GM18519 (cell line): ENCODE results near the gene TSC22D2.

Experiments
- ATAC-seq: cut with Tn5 transposase; IDR thresholded peaks from one replicate; pipeline ENCODE4 v1.9.1; 2021; ENCODE audit warnings: mild to moderate bottlenecking, moderate library complexity; ENCODE audit not compliant: unreplicated experiment, low FRiP score

Gene TSC22D2

DNA sequence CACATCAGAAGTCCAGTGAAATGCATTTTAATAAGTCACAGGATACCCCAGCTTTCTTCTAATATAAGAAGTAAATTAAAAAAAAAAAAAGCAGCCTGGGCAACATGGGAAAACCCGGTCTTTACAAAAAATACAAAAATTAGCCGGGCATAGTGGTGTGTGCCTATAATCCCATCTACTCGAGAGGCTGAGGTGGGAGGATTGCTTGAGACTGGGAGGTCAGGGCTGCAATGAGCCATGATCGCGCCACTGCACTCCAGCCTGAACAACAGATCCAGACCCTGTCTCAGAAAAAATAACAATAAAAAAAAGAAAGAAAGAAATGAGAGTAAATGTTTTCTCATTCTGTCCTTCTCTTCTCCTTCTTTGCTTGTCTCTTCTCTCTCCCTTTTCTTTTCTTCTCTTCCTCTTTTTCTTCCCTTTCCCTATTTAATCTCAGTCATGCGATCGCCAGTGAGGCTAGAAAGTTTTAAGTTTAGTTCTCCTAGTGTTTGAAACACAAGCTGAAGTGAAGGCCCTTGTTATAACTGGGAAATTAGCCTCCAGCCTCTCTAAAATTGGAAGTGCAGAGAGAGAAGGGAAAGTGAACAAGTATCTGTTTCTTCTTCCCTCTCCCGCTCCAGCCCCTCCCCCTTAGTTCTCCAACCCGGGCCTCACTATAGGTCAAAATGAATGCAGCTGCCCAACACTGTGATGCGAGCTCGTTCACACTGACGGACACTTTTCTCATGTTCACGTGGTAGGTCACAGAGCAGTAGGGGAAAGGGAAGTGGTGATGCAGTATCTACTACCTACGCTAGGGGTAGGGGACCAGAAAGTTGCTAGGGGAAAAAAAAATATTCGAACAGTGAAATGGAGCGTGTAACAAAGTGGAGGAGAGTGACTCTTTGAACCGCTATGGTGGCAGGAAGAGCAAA is 23.5 kb upstream of the TSC22D2 start:
- peak; percentile 99 for ATAC-seq

DNA sequence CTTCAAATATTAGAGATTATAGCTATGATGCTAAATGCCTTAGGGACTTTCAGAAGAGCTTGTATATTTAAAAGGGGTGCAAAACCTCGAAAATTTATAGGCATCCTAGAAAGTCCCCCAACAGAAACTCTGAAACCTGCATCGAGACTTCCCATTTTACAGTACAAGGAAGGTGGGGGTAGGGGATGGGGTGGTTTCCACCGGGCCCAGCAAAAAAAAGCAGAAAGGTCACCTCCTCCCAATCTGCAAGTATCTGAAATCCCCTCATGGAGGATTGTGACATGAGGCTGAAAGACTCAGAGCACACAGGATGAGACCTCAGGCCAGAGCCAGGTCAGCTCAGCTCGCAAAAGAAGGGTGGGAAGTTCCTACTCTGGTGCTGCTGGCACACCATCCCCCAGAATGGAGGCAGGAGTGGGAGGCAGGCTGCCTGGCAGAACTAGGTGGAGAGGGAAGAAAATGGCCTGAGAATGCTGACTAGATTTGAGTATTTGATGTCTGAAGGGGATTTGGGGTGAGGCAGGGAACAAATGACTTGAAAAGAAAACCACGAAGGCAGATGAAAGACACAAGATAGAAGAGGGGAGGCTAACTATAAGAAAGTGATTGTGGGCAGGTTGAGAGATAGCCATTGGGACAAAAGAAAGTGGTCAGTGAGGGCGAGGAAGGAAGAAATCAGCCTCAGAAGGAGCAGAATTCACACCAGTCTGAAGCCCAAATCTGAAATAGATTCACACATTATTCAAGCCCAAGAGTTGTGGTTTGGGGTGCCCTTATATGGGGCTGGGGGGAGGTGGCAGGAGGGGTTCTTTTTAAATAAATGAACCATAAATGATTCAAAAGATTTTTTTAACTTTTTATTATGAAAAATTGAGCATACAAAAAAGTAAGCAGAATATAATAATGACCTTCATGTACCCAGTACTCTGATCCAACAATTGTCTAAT is 22.5 kb upstream of the TSC22D2 start:
- no peak for ATAC-seq

DNA sequence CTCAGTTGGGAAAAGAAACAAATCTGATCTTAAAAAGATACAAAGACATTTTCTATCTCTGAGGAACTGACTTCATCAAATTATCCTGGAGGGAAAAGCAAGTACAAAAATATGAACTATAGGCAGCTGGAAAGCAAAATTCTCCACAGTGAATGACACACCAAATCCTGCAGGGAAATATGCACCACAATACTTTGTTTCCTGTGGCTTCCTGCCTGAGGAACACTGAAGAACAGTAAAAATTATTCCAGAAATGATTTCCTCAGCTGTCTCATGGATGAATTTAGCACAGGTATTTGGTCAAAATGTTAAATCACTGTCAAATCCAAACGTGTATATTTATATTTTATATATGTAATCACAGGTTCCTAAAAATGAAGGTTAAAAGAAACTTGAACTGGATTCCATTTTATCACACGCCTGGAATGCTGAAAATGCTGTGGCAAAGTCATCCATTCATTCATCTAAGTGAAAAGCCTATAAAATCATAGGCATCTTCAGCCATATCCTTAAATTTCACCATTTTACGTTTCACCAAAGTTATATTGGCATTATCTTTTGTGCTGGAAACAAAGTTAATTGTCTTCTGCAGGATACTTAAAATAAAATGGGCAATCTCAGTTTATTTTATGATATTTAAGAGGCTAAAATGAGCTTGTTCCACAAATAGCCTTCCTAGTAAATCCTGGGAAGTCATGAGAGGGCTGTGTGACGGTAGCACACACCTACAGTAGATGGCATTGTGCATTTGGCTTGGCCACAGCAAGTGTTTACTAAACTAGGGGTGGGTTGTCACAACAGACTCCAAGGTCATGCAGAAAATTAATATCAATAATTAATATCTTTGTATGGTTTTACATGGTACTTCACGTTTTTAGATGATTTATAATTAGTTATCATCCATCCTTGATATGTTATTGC is 19.3 kb upstream of the TSC22D2 start:
- ATAC-seq = no peak

DNA sequence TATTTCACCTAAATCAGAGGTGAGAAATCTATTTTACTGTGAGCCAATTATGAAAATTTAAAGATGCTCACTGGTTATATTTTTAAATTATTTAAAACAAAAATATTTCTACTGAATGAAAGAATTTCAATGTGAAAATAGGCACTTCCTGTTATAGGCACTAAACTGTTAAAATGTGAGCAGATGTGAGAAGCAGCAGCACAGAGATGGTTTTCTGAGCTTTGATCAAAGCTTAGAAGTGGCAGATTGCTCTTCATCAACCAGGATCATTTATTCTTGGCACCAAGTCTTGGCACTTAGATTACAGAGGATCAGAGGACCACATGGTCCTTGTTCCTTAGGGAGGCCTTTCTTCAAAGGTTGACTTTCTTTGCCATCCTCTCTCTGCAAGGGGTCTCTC is 18.0 kb upstream of the TSC22D2 start:
- no peak for ATAC-seq

DNA sequence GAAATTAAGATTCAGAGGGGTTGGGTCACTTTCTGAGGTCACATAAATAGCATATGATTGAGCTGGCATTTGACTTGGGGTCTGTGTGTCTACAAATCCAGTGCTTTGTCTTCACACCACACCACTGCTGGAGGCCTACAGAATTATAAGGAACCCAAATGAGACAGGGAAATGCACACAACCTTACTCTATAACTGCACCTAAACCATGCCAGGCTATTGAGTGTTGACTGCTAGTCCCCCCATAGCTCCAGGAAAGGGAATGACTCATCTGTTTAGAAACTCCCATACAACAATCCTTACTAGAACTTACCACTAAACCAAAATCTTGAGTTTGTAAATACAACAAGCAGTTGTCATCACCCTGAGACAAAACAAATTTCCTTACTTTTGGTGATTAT is 16.9 kb upstream of the TSC22D2 start:
- no peak for ATAC-seq

DNA sequence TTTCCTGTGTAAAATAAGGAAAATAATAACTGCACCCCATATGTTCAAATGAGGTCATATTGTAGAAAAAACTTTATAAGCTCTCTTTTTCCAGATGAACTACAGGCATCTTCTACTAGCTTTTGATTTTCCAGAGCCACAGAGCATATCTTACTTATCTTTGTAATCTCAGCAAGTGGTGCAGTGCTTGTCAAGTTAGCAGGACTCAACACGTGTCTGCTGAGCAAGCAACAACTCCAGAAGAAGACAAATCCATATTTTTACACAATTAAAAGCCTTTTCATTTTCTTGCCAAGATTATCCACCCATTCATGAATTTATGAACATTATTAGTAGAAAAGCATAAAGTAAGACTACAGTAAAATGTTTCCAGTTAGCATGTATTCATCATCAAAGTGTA is 14.4 kb upstream of the TSC22D2 start:
- ATAC-seq = no peak

DNA sequence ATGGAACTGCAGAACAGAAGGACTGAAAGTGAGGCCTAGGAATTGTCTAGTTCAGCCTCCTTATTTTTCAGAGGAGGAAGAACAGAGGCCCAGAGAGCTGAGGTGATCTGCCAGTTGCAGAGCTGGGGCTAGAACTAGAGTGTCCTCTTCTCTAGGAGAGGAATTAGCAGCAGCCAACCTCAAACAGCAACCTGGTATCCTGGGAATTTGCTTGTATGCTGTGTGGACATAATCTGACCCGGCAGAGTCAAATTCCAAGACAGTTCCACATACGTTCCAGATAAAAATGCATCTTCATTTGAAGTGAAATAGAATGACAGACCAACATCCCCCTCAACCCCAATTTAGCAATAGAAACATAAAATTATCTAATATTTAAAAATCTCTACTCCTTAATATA is 13.5 kb upstream of the TSC22D2 start:
- no peak for ATAC-seq

DNA sequence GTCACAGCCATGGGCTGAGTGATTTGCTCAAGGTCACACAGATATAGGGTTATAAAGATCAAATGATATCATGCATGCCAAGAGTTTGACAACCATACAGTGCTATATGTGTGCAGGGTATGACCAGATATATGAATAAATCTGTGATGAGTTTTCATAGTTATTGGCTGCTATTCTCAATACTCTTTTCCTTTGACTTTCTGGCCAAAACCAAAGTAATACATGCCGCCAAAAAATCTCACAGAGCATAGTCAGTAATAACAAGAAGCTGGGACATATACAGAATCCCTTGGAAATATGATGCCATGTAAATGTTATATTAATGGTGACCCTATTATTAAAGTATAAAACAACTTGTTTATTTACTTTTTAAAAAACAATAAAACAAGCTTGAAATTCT is 11.6 kb upstream of the TSC22D2 start:
- ATAC-seq = no peak

DNA sequence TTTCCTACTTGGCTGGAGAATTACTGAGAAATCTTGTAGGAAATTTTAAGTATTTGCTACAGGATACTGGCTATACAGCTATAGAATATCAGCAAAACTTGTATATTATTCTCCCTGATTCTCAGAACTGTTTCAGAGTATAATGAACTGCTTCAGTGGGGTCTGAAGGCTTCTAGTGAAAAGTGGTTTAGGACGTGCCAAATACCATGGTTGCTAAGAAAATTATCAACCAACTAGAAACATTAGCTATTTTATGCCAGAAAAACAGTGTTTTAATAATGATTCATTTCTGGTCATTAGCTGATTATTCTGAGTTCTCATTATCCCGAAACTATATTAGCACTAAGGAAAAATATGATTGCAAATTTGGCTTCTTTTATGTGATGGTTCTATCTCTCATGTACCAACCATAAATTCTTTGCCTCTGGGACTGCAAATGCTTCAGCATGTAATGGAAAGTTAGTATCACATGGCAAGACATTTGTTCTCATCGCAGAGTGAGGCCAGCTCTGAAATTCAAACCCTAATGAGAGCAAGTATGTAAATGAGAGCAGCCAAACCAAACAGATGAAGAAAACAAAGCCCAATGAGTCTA is 11.0 kb upstream of the TSC22D2 start:
- ATAC-seq = no peak

DNA sequence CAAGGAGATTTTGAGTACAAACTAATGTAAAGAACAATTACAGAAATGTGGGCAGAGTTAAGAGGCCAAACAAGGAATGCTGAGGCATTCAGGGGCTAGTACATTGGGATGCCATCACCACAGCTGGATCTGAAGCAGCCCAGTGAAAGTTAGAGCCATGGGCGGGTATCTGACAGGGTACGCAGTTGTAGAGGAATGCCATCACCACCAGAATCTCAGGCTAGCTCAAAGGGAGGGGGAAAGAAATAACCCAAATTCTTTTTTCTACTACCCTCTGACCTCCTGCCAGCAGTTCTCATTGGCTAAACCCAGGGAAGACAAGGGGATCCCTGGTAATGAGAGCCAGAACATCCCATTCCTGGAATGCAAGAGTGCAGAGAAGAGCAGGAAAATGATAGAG is 9.0 kb upstream of the TSC22D2 start:
- ATAC-seq = no peak

DNA sequence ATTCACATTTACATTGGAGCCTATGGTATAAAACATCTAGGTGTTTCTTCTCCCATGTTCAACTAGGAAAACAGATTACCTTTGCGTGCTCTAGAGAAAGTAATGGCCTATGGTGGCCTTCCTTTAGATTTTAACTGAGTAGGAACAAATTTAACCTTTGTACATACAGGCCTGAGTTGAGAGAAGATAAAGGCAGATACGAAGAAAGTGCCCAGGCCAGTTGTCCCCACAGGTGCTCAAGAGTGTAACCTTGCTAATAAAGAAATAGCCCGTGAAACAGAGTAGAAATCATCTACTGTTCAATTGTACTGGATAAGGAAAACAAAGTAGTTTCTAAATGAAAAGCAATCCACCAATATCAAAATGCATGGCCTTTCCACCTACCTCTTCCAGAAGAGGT is 6.8 kb upstream of the TSC22D2 start:
- ATAC-seq = no peak

DNA sequence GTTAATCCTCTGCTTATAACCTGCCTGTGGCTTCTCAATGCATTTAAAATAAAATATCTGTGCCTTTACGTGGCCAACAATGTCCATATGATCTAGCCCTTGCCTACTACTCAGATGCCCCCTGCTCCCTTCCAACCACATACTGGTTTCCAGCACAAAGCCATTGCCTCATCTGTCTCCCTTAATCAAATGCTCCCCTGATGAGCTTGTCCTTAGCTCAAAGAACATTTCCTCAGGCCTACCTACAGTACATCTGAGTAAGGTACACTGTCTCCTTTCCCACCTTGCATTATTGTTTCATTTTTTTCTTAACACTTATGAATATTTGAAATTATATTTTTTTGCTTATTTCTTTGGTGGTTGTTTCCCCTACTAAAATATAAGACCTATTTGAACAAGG is 5.9 kb upstream of the TSC22D2 start:
- no peak for ATAC-seq

DNA sequence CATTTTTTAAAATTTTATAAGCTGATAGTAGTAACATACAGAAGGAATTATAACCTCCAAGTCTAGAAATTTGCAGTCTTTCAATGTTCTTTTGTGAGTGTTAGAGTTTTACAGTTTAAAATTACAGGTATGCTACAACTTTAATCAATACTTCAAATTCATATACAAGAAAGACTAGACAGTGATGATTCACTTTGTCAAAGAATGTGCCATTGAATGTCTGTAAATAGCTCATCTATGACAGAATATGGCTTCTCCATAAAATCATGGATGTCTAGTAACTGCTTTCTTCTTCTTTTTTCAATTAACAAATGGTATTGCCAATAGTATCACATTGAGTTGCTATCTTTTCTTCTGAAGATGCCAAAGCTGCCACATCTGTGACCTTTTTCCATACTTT is 4.1 kb upstream of the TSC22D2 start:
- ATAC-seq = no peak

DNA sequence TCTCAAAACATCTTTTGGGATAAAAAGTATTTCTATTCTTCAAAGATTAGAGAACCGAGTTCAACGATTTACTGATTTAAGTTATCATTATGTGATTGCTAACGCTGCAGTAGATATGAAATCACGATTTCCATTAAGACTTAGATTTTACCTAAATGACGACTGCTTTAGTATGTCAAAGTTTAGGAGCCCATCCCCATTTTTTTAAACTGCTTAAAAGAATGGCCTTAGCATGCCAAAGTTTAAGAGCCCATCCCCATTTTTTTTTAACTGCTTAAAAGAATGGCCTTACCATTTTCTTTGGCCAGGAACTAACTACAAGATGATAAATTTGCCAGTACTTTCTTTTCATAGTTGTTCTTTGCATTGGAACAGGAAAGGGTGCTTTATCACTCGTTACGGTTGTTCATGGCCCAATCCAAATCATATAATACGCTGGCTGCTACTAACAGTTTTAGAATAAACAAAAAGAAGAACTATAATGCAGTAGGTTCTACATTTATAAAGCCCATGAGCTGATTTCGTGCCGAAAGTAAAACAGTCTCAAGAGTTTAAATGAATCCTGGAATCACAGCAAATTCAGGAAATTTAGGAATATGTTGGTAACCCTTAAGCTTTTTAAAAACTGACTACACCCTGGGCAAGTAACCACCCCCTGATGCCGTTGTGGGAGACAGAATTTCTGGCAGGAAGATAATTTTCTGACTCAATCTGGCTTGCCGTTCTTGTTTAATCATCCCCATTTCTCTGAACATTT is 869 bp upstream of the TSC22D2 start:
- no peak for ATAC-seq

DNA sequence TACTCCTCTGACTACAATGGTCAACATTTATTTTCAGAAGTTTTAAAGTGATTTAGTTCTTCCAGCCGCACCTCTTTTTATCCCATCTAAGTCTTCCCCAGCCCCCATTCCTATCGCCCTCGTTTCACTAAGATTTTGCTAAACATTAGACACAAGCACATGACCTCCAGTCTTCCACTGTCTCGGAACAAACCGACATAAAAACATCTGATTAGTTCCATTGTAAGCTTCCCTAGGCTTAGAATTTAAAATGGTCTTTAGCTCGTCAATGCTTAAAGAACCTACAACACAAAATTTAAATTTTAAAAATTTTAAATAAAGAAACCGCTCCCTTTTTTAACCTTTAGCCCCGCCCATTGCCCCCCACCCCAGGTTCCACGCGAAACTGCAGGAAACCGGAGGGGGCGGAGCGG is 284 bp upstream of the TSC22D2 start:
- no peak for ATAC-seq

DNA sequence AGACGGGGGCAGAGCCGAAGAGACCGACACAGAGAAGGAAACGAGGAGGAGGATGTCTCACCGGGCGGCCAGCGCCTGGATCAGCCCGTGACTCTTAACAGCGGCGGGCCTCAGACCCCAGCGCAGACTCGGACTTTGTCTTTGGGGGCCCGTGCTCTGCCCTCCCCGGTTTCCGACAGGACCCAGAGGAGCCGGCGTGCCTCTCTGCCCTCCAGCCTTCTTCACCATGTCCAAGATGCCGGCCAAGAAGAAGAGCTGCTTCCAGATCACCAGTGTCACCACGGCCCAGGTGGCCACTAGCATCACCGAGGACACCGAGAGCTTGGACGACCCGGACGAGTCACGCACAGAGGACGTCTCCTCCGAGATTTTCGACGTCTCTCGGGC is 1.0 kb downstream of the TSC22D2 start:
- no peak for ATAC-seq

DNA sequence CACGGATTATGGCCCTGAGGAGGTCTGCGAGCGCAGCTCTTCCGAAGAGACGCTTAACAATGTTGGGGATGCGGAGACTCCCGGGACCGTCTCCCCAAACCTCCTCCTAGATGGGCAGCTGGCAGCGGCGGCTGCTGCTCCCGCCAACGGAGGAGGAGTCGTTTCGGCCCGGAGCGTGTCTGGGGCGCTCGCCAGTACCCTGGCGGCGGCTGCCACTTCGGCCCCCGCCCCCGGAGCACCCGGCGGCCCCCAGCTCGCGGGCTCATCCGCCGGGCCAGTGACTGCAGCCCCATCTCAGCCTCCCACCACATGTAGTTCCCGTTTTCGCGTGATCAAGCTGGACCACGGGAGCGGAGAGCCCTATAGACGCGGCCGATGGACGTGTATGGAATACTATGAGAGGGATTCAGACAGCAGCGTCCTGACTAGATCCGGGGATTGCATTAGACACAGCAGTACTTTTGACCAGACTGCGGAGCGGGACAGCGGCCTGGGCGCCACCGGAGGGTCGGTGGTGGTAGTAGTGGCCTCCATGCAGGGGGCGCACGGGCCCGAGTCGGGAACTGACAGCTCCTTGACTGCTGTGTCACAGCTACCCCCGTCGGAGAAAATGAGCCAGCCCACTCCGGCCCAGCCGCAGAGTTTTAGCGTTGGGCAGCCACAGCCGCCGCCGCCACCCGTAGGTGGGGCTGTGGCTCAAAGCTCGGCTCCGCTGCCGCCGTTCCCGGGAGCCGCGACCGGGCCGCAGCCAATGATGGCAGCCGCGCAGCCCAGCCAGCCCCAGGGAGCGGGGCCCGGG is 1.6 kb downstream of the TSC22D2 start:
- no peak for ATAC-seq

DNA sequence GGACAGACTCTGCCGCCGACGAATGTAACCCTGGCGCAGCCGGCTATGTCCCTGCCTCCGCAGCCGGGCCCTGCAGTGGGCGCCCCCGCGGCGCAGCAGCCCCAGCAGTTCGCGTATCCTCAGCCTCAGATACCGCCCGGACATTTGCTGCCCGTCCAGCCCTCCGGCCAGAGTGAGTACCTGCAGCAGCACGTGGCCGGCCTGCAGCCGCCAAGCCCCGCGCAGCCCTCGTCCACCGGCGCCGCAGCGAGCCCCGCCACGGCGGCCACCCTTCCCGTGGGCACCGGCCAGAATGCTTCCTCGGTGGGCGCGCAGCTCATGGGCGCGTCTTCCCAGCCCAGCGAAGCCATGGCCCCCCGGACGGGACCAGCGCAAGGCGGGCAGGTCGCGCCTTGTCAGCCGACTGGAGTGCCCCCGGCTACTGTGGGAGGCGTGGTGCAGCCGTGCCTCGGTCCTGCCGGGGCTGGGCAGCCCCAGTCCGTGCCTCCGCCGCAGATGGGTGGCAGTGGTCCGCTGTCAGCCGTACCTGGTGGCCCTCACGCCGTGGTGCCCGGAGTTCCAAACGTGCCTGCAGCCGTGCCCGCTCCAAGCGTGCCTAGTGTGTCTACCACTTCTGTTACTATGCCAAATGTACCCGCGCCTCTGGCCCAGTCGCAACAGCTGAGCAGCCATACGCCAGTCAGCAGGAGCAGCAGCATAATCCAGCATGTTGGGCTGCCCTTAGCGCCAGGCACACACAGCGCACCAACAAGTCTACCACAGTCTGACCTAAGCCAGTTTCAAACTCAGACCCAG is 2.4 kb downstream of the TSC22D2 start:
- no peak for ATAC-seq
